GM18499 (cell line): ENCODE measurements around the gene DIP2A.
"Not testable (repeated sequence)": the region's sequence is repeated elsewhere in the genome, so short reads cannot be mapped to it uniquely, and the experiment has no call there.

Experiments used
- ATAC-seq: cut with Tn5 transposase; IDR thresholded peaks from one replicate; pipeline ENCODE4 v1.9.1; 2021; ENCODE audit warnings: moderate number of reproducible peaks; ENCODE audit not compliant: insufficient read depth, unreplicated experiment

DIP2A gene

GRCh38 chr21:46579394-46579793, 120.7 kb downstream of the DIP2A start:
- not testable (repeated sequence) for ATAC-seq

- no peak for ATAC-seq
Measured at GRCh38 chr21:46581780-46582307, 123.2 kb downstream of the DIP2A start.

GRCh38 chr21:46585191-46585953, 126.7 kb downstream of the DIP2A start:
- no peak for ATAC-seq

- no peak for ATAC-seq
Measured at GRCh38 chr21:46594276-46594675, 135.6 kb downstream of the DIP2A start.

- ATAC-seq = no peak
Measured at GRCh38 chr21:46596201-46596600, 137.5 kb downstream of the DIP2A start.

- ATAC-seq = no peak
Measured at GRCh38 chr21:46597031-46597430, 138.3 kb downstream of the DIP2A start.

- ATAC-seq = no peak
Measured at GRCh38 chr21:46597896-46598343, 139.2 kb downstream of the DIP2A start.

GRCh38 chr21:46598581-46599572, 140.2 kb downstream of the DIP2A start:
- no peak for ATAC-seq

GRCh38 chr21:46600305-46600704, 141.6 kb downstream of the DIP2A start:
- ATAC-seq = no peak

- no peak for ATAC-seq
Measured at GRCh38 chr21:46600978-46601377, 142.3 kb downstream of the DIP2A start.

- no peak for ATAC-seq
Measured at GRCh38 chr21:46603228-46603627, 144.5 kb downstream of the DIP2A start.

GRCh38 chr21:46604329-46604974, 145.8 kb downstream of the DIP2A start:
- ATAC-seq = no peak

GRCh38 chr21:46604975-46605766, 146.5 kb downstream of the DIP2A start, which contains the start of gene S100B:
Gene S100B (minus strand): TSS chr21:46605082. CDS start chr21:46602415, 2,667 bp downstream.
- no peak for ATAC-seq

- ATAC-seq = no peak
Measured at GRCh38 chr21:46605767-46606426, 147.2 kb downstream of the DIP2A start.

GRCh38 chr21:46606427-46606813, 147.7 kb downstream of the DIP2A start:
- ATAC-seq = no peak

GRCh38 chr21:46607636-46608035, 148.9 kb downstream of the DIP2A start:
- no peak for ATAC-seq

- no peak for ATAC-seq
Measured at GRCh38 chr21:46608672-46609111, 150.0 kb downstream of the DIP2A start.

- no peak for ATAC-seq
Measured at GRCh38 chr21:46610018-46610701, 151.5 kb downstream of the DIP2A start.
